SK-N-SH (cell line): Measurements from ENCODE around the gene ARHGAP42. TPM values are rescaled to one million over a fixed set of nuclear protein-coding genes. Genes with fewer than 3 reads are reported as not detected.

Source experiments
- CTCF ChIA-PET: fragments of 300-600, 350-600 bp; formaldehyde crosslinking; extraction: SDS; loops from one replicate; lab custom pipeline; 2021; lab: Yijun Ruan, JAX
- POLR2A ChIA-PET: fragments of 350-600 bp; sonication (Branson Sonifier 250); formaldehyde crosslinking; extraction: SDS; loops from one replicate; lab custom pipeline; 2020; ENCODE audit warnings: antibody characterized with exemption, inconsistent platforms; lab: Yijun Ruan, JAX
- DNase-seq: peaks from one replicate; pipeline ENCODE4 v3.0.0; 2012
- H2AFZ ChIP-seq: fragments of 200-600 bp; sonication (generic); 2 replicates; pipeline ENCODE4 v1.8.1; 2016; ENCODE audit warnings: antibody characterized with exemption, mild to moderate bottlenecking, low read depth
- H3F3A ChIP-seq: fragments of 200-600 bp; sonication (generic); replicated peaks from 2 replicates; pipeline ENCODE3; 2016; ENCODE audit warnings: antibody characterized with exemption, mild to moderate bottlenecking; ENCODE audit not compliant: insufficient read depth
- H3K27ac ChIP-seq, 2 experiments: fragments of 200-500 bp in 1 of 2; fragments of 200-600 bp in 1 of 2; sonication (Bioruptor generic) in 1 of 2; sonication (generic), shearing (Covaris generic) in 1 of 2; 2 replicates each; pipeline versions ENCODE4 v1.5.1 to v1.6.1; 2014 to 2016; ENCODE audit warnings: low read depth in 2 of 2, inconsistent platforms in 1 of 2, low read length in 1 of 2, mild to moderate bottlenecking in 1 of 2, mixed read lengths in 1 of 2
- H3K27me3 ChIP-seq: fragments of 200-600 bp; sonication (generic), shearing (Covaris generic); 2 replicates; pipeline ENCODE4 v1.6.1; 2016; ENCODE audit warnings: mixed run types; ENCODE audit not compliant: insufficient read depth
- H3K36me3 ChIP-seq, 2 experiments: fragments of 200-500 bp in 1 of 2; fragments of 200-600 bp in 1 of 2; sonication (Bioruptor generic) in 1 of 2; sonication (generic) in 1 of 2; replicated peaks in 1 of 2; 2 replicates each; pipeline versions ENCODE3 to v1.5.1; 2014 to 2016; ENCODE audit warnings: low read length in 1 of 2, mild to moderate bottlenecking in 1 of 2; ENCODE audit not compliant: insufficient read depth in 2 of 2, control insufficient read depth in 1 of 2
- H3K4me1 ChIP-seq, 2 experiments: fragments of 200-500 bp in 1 of 2; fragments of 200-600 bp in 1 of 2; sonication (Bioruptor generic) in 1 of 2; sonication (generic), shearing (Covaris generic) in 1 of 2; 2 replicates each; pipeline versions ENCODE4 v1.5.1 to v1.6.1; 2014 to 2016; ENCODE audit warnings: low read depth in 1 of 2, low read length in 1 of 2, mixed run types in 1 of 2; ENCODE audit not compliant: insufficient read depth in 2 of 2, control insufficient read depth in 1 of 2
- H3K4me2 ChIP-seq: fragments of 200-600 bp; sonication (generic), shearing (Covaris generic); 2 replicates; pipeline ENCODE4 v1.6.1; 2017; ENCODE audit warnings: mixed run types
- H3K4me3 ChIP-seq, 2 experiments: fragments of 200-500 bp in 1 of 2; fragments of 200-600 bp in 1 of 2; sonication (Bioruptor generic) in 1 of 2; sonication (generic), shearing (Covaris generic) in 1 of 2; 2 replicates each; pipeline versions ENCODE4 v1.5.1 to v1.8.1; 2014 to 2016; ENCODE audit warnings: low read depth in 2 of 2, inconsistent platforms in 1 of 2, low read length in 1 of 2, mild to moderate bottlenecking in 1 of 2, mixed read lengths in 1 of 2, moderate library complexity in 1 of 2
- H3K79me2 ChIP-seq: fragments of 200-600 bp; sonication (generic); 2 replicates; pipeline ENCODE4 v1.8.1; 2017; ENCODE audit warnings: mild to moderate bottlenecking; ENCODE audit not compliant: insufficient read depth
- H3K9ac ChIP-seq: fragments of 200-600 bp; sonication (generic); 2 replicates; pipeline ENCODE4 v1.6.1; 2017; ENCODE audit warnings: mixed run types
- H3K9me2 ChIP-seq: fragments of 200-600 bp; sonication (generic); 2 replicates; pipeline ENCODE4 v1.6.1; 2017; ENCODE audit warnings: mixed run types
- H3K9me3 ChIP-seq: fragments of 200-600 bp; sonication (generic); 2 replicates; pipeline ENCODE4 v1.6.1; 2017; ENCODE audit warnings: mixed run types, mild to moderate bottlenecking, moderate library complexity
- H4K20me1 ChIP-seq: fragments of 200-600 bp; sonication (generic); 2 replicates; pipeline ENCODE4 v1.6.1; 2017; ENCODE audit warnings: mild to moderate bottlenecking, mixed run types; ENCODE audit not compliant: insufficient read depth
- EZH2phosphoT487 ChIP-seq: fragments of 200-600 bp; sonication (generic); IDR thresholded peaks from 2 replicates; pipeline ENCODE4 v1.6.1; 2017; ENCODE audit warnings: low read depth, mixed run types, mild to moderate bottlenecking, antibody characterized with exemption, moderate library complexity, borderline replicate concordance
- FOXJ3 ChIP-seq: sonication (generic); formaldehyde crosslinking; IDR thresholded peaks from 2 replicates; pipeline ENCODE4 v1.5.1; 2020; ENCODE audit warnings: mild to moderate bottlenecking, missing genetic modification reagents
- GABPA ChIP-seq: IDR thresholded peaks from 2 replicates; pipeline ENCODE4 v1.4.0; 2012; ENCODE audit warnings: low read depth, mild to moderate bottlenecking
- MEF2A ChIP-seq: IDR thresholded peaks from 2 replicates; pipeline ENCODE4 v1.4.0; 2012; ENCODE audit warnings: low read depth, borderline replicate concordance
- MXI1 ChIP-seq: IDR thresholded peaks from 2 replicates; pipeline ENCODE4 v1.6.1; 2012; ENCODE audit warnings: mild to moderate bottlenecking, low read depth, low read length, improper control_type of control experiment
- NFIC ChIP-seq: IDR thresholded peaks from 2 replicates; pipeline ENCODE4 v1.4.0; 2012; ENCODE audit warnings: borderline replicate concordance
- PBX3 ChIP-seq: IDR thresholded peaks from 2 replicates; pipeline ENCODE4; 2012
- RCOR1 ChIP-seq: fragments of 150-350 bp; IDR thresholded peaks from 2 replicates; pipeline ENCODE4 v1.6.1; 2017; ENCODE audit warnings: antibody characterized with exemption, low read length
- RFX5 ChIP-seq: IDR thresholded peaks from 2 replicates; pipeline ENCODE4 v1.6.1; 2012; ENCODE audit warnings: mild to moderate bottlenecking, improper control_type of control experiment, low read length
- RXRA ChIP-seq: IDR thresholded peaks from 2 replicates; pipeline ENCODE4 v1.4.0; 2012; ENCODE audit warnings: low read depth, mild to moderate bottlenecking, borderline replicate concordance
- SIN3A ChIP-seq: IDR thresholded peaks from 2 replicates; pipeline ENCODE4 v1.6.1; 2012; ENCODE audit warnings: low read depth, mild to moderate bottlenecking, low read length, moderate library complexity, borderline replicate concordance
- TCF12 ChIP-seq: IDR thresholded peaks from 2 replicates; pipeline ENCODE4 v1.4.0; 2012
- TEAD4 ChIP-seq: IDR thresholded peaks from 2 replicates; pipeline ENCODE4 v1.4.0; 2012; ENCODE audit warnings: mild to moderate bottlenecking, borderline replicate concordance; ENCODE audit not compliant: insufficient read depth
- WGBS: methylation state at CpG from one replicate; pipeline ENCODE4 v1.1.6; 2017; ENCODE audit warnings: low lambda C conversion rate; 5-methylcytosine and 5-hydroxymethylcytosine counted together
- polyA plus RNA-seq, 3 experiments: library from polyadenylated mRNA; depleted of rRNA; stranded (reverse); fragments of >200 nt; gene quantifications; 2 replicates each; pipeline ENCODE4 v1.2.3, GENCODE V29; 2012
- small RNA-seq, 7 experiments: library from RNA; depleted of rRNA; stranded (forward); fragments of <200 nt; gene quantifications; one replicate each; pipeline ENCODE3, GENCODE V24; 2012
- TF ChIP-seq, protein P1 (sequence below): fragments of 200-600 bp; sonication (generic); IDR thresholded peaks from 2 replicates; pipeline ENCODE4 v1.6.1; 2017; ENCODE audit warnings: antibody characterized with exemption, mild to moderate bottlenecking, moderate library complexity
- TF ChIP-seq, protein P2 (sequence below): IDR thresholded peaks from 2 replicates; pipeline ENCODE4 v1.4.0; 2012; ENCODE audit warnings: low read depth, borderline replicate concordance

ARHGAP42 gene
- polyA plus RNA-seq, 1 of the 3 experiments (the other 2 are of a cell fraction), result 0.02 TPM

GRCh38 chr11:101034076-101034475, 347.0 kb downstream of the ARHGAP42 start:
- no peak overlapping the region for H3K27ac ChIP-seq
- no peak overlapping the region for H2AFZ ChIP-seq
- H3K79me2 ChIP-seq, result no peaks in the 10 kb centered on the region
- H3K9ac ChIP-seq, result no peak overlapping the region
- no peak for DNase-seq
- WGBS, result 17% methylated on average over 4 of the region's 4 CpGs
- H3K4me2 ChIP-seq, result no peak overlapping the region
- H3K9me3 ChIP-seq, result no peaks in the 10 kb centered on the region
- H3K4me3 ChIP-seq, result no peak overlapping the region
- ChIA-PET CTCF (no interaction called here), POLR2A (no interaction called here)
- TF ChIP-seq, protein P1, sequence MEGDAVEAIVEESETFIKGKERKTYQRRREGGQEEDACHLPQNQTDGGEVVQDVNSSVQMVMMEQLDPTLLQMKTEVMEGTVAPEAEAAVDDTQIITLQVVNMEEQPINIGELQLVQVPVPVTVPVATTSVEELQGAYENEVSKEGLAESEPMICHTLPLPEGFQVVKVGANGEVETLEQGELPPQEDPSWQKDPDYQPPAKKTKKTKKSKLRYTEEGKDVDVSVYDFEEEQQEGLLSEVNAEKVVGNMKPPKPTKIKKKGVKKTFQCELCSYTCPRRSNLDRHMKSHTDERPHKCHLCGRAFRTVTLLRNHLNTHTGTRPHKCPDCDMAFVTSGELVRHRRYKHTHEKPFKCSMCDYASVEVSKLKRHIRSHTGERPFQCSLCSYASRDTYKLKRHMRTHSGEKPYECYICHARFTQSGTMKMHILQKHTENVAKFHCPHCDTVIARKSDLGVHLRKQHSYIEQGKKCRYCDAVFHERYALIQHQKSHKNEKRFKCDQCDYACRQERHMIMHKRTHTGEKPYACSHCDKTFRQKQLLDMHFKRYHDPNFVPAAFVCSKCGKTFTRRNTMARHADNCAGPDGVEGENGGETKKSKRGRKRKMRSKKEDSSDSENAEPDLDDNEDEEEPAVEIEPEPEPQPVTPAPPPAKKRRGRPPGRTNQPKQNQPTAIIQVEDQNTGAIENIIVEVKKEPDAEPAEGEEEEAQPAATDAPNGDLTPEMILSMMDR, result no peak
- TF ChIP-seq TCF12 (no peak), TEAD4 (no peak), SIN3A (no peak), MXI1 (no peak), RCOR1 (no peak)
- H3F3A ChIP-seq, result no peaks in the 10 kb centered on the region
- no peaks in the 10 kb centered on the region for H3K36me3 ChIP-seq
- no peaks in the 10 kb centered on the region for H3K9me2 ChIP-seq
- H4K20me1 ChIP-seq, result no peaks in the 10 kb centered on the region
- no peaks in the 10 kb centered on the region for H3K4me1 ChIP-seq
- no peaks in the 10 kb centered on the region for H3K27me3 ChIP-seq

GRCh38 chr11:101035872-101036271, 348.8 kb downstream of the ARHGAP42 start:
- WGBS, result 0% methylated on average over 1 of the region's 1 CpG

More at GRCh38 chr11:101035872-101036271, 348.8 kb downstream of the ARHGAP42 start:
- ChIA-PET CTCF (no interaction called here), POLR2A (no interaction called here)
- Histone ChIP-seq H3F3A (no peaks in the 10 kb centered on the region), H3K79me2 (no peaks in the 10 kb centered on the region), H3K27ac (no peak overlapping the region), H3K9ac (no peak overlapping the region), H3K9me2 (no peaks in the 10 kb centered on the region), H3K27me3 (no peaks in the 10 kb centered on the region), H3K36me3 (no peaks in the 10 kb centered on the region), H3K4me3 (no peak overlapping the region), H4K20me1 (no peaks in the 10 kb centered on the region), H3K4me2 (no peak overlapping the region), H3K4me1 (no peaks in the 10 kb centered on the region), H3K9me3 (no peaks in the 10 kb centered on the region), H2AFZ (no peak overlapping the region)
- DNase-seq, result no peak
- TF ChIP-seq, protein P2, sequence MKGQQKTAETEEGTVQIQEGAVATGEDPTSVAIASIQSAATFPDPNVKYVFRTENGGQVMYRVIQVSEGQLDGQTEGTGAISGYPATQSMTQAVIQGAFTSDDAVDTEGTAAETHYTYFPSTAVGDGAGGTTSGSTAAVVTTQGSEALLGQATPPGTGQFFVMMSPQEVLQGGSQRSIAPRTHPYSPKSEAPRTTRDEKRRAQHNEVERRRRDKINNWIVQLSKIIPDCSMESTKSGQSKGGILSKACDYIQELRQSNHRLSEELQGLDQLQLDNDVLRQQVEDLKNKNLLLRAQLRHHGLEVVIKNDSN, result no peak
- no peak for TF ChIP-seq RCOR1
- no peak for TF ChIP-seq EZH2phosphoT487
- TF ChIP-seq GABPA, result no peak
- no peak for TF ChIP-seq NFIC
- no peak for TF ChIP-seq FOXJ3 (CRISPR knock-in tag)
- TF ChIP-seq MEF2A, result no peak
- TF ChIP-seq PBX3, result no peak
- no peak for TF ChIP-seq RXRA
- TF ChIP-seq RFX5, result no peak

Small RNA genes lying within 50 kb of the gene (small RNA-seq; reads per million reads assigned to genes)
- 0 reads per million in 7 experiments for gene RN7SL222P
